Activated B cell treated with CpG ODN at 0.5 μM for 24 hours (primary cell): ENCODE data around the gene ANTXR2. TPM values are rescaled to one million over a fixed set of nuclear protein-coding genes. Genes with fewer than 3 reads are reported as not detected.

Experiments
- ATAC-seq: fragments of 200-7000 bp; cut with Tn5 transposase; one replicate; pipeline ENCODE4 v1.10.0; 2021; ENCODE audit warnings: low read depth, mild to moderate bottlenecking, moderate library complexity
- CTCF ChIA-PET: fragments of 350-600 bp; sonication (Branson Sonifier 250); formaldehyde crosslinking; loops from one replicate; lab custom pipeline; 2021; ENCODE audit warnings: antibody characterized with exemption; lab: Charles Lee
- POLR2A ChIA-PET: fragments of 350-600 bp; sonication (Branson Sonifier 250); formaldehyde crosslinking; loops from one replicate; lab custom pipeline; 2021; ENCODE audit warnings: antibody characterized with exemption; lab: Charles Lee
- DNase-seq: peaks from one replicate; pipeline ENCODE4 v3.0.0; 2022
- H3K27ac Mint-ChIP-seq: one replicate; pipeline ENCODE4 v1.8.0; 2020; ENCODE audit warnings: mixed read lengths
- H3K27me3 Mint-ChIP-seq: one replicate; pipeline ENCODE4 v1.8.0; 2021; ENCODE audit warnings: mixed read lengths
- H3K36me3 Mint-ChIP-seq: one replicate; pipeline ENCODE4 v1.8.0; 2021; ENCODE audit warnings: low read depth, mixed read lengths
- H3K4me1 Mint-ChIP-seq: one replicate; pipeline ENCODE4 v1.8.0; 2021; ENCODE audit warnings: mixed read lengths
- H3K4me3 Mint-ChIP-seq: one replicate; pipeline ENCODE4 v1.8.0; 2020; ENCODE audit warnings: mild to moderate bottlenecking, mixed read lengths
- H3K9me3 Mint-ChIP-seq: one replicate; pipeline ENCODE4 v1.8.0; 2020; ENCODE audit warnings: mixed read lengths
- CTCF ChIP-seq: fragments of 200-600 bp; IDR thresholded peaks from one replicate; pipeline ENCODE4 v1.8.0; 2022; ENCODE audit warnings: antibody characterized with exemption, mild to moderate bottlenecking
- intact Hi-C: fragments of 100-400 bp; cut with micrococcal nuclease; formaldehyde crosslinking; loops from one replicate; pipeline ENCODE4 v1.15.1; 2024
- total RNA-seq: library from RNA; stranded (reverse); gene quantifications from 2 replicates; pipeline ENCODE4 v1.2.3, GENCODE V29; 2022

Gene ANTXR2
- total RNA-seq, 1 donor from 2014 or later = 19.6 TPM

- Mint-ChIP-seq H3K4me1 (no peaks in the 10 kb centered on the region), H3K4me3 (no peak overlapping the region), H3K27ac (no peak overlapping the region), H3K27me3 (peaks cover 2% of the 10 kb centered on the region), H3K36me3 (no peaks in the 10 kb centered on the region), H3K9me3 (peaks cover 3% of the 10 kb centered on the region)
- POLR2A ChIA-PET = no interaction called here
- DNase-seq = no peak
- CTCF ChIA-PET = no interaction called here
- intact Hi-C loops = no loop called here
- ATAC-seq = no peak
- TF ChIP-seq CTCF = no peak
These were observed 186.5 kb downstream of the ANTXR2 start for GRCh38 chr4:79886557-79886956.

- POLR2A ChIA-PET = no interaction called here
- peaks cover 2% of the 10 kb centered on the region for H3K27me3 Mint-ChIP-seq
- intact Hi-C loops = no loop called here
- H3K9me3 Mint-ChIP-seq = peaks cover 3% of the 10 kb centered on the region
- H3K4me1 Mint-ChIP-seq = no peaks in the 10 kb centered on the region
- H3K4me3 Mint-ChIP-seq = no peak overlapping the region
- H3K36me3 Mint-ChIP-seq = no peaks in the 10 kb centered on the region
- no peak for ATAC-seq
- CTCF ChIA-PET = no interaction called here
- no peak overlapping the region for H3K27ac Mint-ChIP-seq
- no peak for DNase-seq
- TF ChIP-seq CTCF = no peak
These were observed 187.0 kb downstream of the ANTXR2 start for GRCh38 chr4:79886021-79886420.

GRCh38 chr4:79883290-79883689, 189.7 kb downstream of the ANTXR2 start:
- CTCF ChIA-PET = no interaction called here

GRCh38 chr4:79882806-79883205, 190.2 kb downstream of the ANTXR2 start:
- ATAC-seq (no peak), DNase-seq (no peak)
- H3K36me3 Mint-ChIP-seq = no peaks in the 10 kb centered on the region
- no peak overlapping the region for H3K4me3 Mint-ChIP-seq
- CTCF ChIA-PET = no interaction called here
- H3K27me3 Mint-ChIP-seq = peaks cover 2% of the 10 kb centered on the region
- H3K4me1 Mint-ChIP-seq = no peaks in the 10 kb centered on the region
- intact Hi-C loops = no loop called here
- H3K27ac Mint-ChIP-seq = no peak overlapping the region
- POLR2A ChIA-PET = no interaction called here
- no peak for TF ChIP-seq CTCF
- H3K9me3 Mint-ChIP-seq = peaks cover 6% of the 10 kb centered on the region

More at GRCh38 chr4:79883290-79883689, 189.7 kb downstream of the ANTXR2 start:
- TF ChIP-seq CTCF = no peak
- H3K27me3 Mint-ChIP-seq = peaks cover 2% of the 10 kb centered on the region
- H3K9me3 Mint-ChIP-seq = peaks cover 2% of the 10 kb centered on the region
- no peak overlapping the region for H3K27ac Mint-ChIP-seq
- H3K36me3 Mint-ChIP-seq = no peaks in the 10 kb centered on the region
- no peaks in the 10 kb centered on the region for H3K4me1 Mint-ChIP-seq
- no peak overlapping the region for H3K4me3 Mint-ChIP-seq
- intact Hi-C loops = no loop called here
- POLR2A ChIA-PET = no interaction called here
- no peak for ATAC-seq
- DNase-seq = no peak

GRCh38 chr4:79881407-79881806, 191.6 kb downstream of the ANTXR2 start:
- peaks cover 7% of the 10 kb centered on the region for H3K9me3 Mint-ChIP-seq
- POLR2A ChIA-PET = no interaction called here

More at GRCh38 chr4:79881407-79881806, 191.6 kb downstream of the ANTXR2 start:
- Mint-ChIP-seq H3K27me3 (peaks cover 2% of the 10 kb centered on the region), H3K36me3 (no peaks in the 10 kb centered on the region), H3K4me1 (no peaks in the 10 kb centered on the region), H3K27ac (no peak overlapping the region), H3K4me3 (no peak overlapping the region)
- ATAC-seq = no peak
- intact Hi-C loops = no loop called here
- CTCF ChIA-PET = no interaction called here
- TF ChIP-seq CTCF = no peak
- no peak for DNase-seq
